Mucosa of rectum (tissue), 2 donors: ENCODE measurements around the gene RNF166.

Source experiments
- H3K27ac ChIP-seq, 2 donors: one replicate each; pipeline ENCODE4 v1.7.0; 2013; ENCODE audit warnings: inconsistent platforms in 2 of 2, low read depth in 2 of 2, low read length in 2 of 2
- H3K27me3 ChIP-seq, 2 donors: one replicate each; pipeline ENCODE4 v1.7.0; 2013; ENCODE audit warnings: low read length in 2 of 2; ENCODE audit not compliant: control insufficient read depth in 2 of 2, insufficient read depth in 2 of 2
- H3K36me3 ChIP-seq, 2 donors: one replicate each; pipeline ENCODE4 v1.7.0; 2013; ENCODE audit warnings: low read length in 2 of 2; ENCODE audit not compliant: control insufficient read depth in 2 of 2, insufficient read depth in 2 of 2
- H3K4me1 ChIP-seq, 2 donors: one replicate each; pipeline ENCODE4 v1.7.0; 2013; ENCODE audit warnings: low read length in 2 of 2, mild to moderate bottlenecking in 1 of 2; ENCODE audit not compliant: control insufficient read depth in 2 of 2, insufficient read depth in 2 of 2
- H3K4me3 ChIP-seq, 2 donors: one replicate each; pipeline ENCODE4 v1.7.0; 2013; ENCODE audit warnings: low read length in 2 of 2
- H3K9ac ChIP-seq, 2 donors: one replicate each; pipeline ENCODE4 v1.7.0; 2013; ENCODE audit warnings: low read length in 2 of 2, low read depth in 1 of 2, mild to moderate bottlenecking in 1 of 2
- H3K9me3 ChIP-seq, 2 donors: one replicate each; pipeline ENCODE4 v1.7.0; 2013; ENCODE audit warnings: low read length in 2 of 2; ENCODE audit not compliant: control insufficient read depth in 2 of 2
- donor health status: healthy.
- donor health status: Normal muscosa, but diverticular disease.

RNF166 gene

DNA sequence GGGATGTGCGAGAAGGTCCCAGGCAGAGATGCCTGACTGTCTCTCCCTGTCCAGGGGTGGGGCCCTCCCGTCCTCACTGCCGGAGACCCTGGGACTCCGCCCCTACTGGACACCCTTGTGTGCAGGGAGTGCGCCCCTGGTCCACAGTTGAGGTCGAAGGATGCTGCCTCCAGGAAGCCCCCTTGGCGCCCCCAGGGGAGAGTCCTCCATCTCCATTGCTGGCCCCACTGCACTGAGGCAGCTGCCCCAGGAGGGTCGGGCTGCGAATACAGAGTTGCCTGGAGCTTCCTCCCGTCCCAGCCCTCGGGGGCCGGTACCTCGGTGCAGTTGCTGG lies 26.7 kb upstream of the RNF166 start:
- peaks cover 25 to 33% of the 10 kb centered on the region in 2 donors for H3K36me3 ChIP-seq

DNA sequence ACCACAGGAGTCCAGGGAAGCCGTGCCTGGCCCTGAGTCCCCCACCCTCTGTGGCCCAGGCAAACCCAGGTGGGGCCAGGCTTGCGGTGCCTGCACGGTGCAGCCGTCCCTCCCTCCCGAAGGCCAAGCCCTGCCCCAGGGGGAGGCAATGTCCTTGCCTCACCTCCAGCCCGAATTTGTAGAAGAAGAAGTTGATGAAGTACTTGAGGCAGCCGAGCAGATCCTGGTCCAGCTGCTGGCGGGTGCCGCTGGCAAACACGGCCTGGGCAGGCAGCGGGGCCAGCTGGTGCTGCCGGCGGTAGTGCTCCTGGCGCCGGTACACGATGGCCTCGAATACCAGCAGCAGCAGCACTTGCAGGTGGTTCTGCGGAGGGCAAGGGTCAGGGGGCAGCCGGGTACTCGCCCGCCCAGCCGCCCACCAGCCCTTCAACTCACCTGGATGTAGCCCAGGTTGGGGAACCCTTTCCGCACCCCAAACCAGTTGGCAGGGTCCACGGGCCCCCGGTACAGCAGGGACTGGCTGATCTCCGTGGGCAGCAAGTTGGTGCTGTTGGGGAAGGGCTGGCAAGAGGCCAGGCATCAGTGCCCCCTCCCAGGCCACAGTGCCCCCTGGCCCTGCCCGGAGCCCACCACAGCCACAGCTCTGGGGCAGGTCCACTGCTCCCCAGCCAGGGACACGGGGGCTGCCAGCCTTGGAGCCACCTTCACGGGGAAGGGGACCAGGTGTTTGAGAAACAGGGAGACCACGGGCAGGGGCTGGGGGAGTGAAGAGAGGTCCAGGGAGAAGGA lies 26.2 kb upstream of the RNF166 start:
- H3K9me3 ChIP-seq, result no peaks in the 10 kb centered on the region
- no peaks in the 10 kb centered on the region for H3K27me3 ChIP-seq
- H3K36me3 ChIP-seq, result peaks cover 28 to 35% of the 10 kb centered on the region in 2 donors
- H3K4me1 ChIP-seq, result no peaks in the 10 kb centered on the region
- no peak overlapping the region for H3K9ac ChIP-seq
- no peak overlapping the region for H3K4me3 ChIP-seq
- no peak overlapping the region for H3K27ac ChIP-seq

More for the DNA sequence above, 26.7 kb upstream of the RNF166 start:
- Histone ChIP-seq H3K9ac (no peak overlapping the region), H3K27me3 (no peaks in the 10 kb centered on the region), H3K4me1 (no peaks in the 10 kb centered on the region), H3K9me3 (no peaks in the 10 kb centered on the region), H3K4me3 (no peak overlapping the region), H3K27ac (no peak overlapping the region)

DNA sequence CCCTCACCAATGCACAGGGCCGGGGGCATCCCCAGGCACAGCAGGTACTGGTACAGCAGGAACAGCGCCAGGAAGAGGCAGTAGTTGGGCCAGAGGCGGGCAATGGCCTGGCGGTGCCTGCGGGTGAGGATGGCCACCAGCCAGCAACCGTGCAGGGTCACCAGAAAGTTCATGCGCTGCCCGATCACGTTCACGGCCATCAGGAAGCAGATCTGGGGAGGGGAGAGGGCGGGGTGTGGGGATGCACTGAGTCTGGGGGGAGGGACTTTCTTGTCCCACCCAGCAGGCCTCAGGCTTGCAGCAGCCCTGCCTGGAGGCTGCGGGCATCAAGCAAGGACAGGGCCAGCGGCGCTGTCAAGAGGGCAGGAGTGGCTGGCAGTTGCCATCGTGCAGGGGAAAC lies 25.5 kb upstream of the RNF166 start:
- no peak overlapping the region for H3K27ac ChIP-seq
- no peaks in the 10 kb centered on the region for H3K27me3 ChIP-seq
- H3K4me1 ChIP-seq, result no peaks in the 10 kb centered on the region
- peaks cover 31 to 35% of the 10 kb centered on the region in 2 donors for H3K36me3 ChIP-seq
- no peak overlapping the region for H3K4me3 ChIP-seq
- H3K9me3 ChIP-seq, result no peaks in the 10 kb centered on the region
- H3K9ac ChIP-seq, result no peak overlapping the region

DNA sequence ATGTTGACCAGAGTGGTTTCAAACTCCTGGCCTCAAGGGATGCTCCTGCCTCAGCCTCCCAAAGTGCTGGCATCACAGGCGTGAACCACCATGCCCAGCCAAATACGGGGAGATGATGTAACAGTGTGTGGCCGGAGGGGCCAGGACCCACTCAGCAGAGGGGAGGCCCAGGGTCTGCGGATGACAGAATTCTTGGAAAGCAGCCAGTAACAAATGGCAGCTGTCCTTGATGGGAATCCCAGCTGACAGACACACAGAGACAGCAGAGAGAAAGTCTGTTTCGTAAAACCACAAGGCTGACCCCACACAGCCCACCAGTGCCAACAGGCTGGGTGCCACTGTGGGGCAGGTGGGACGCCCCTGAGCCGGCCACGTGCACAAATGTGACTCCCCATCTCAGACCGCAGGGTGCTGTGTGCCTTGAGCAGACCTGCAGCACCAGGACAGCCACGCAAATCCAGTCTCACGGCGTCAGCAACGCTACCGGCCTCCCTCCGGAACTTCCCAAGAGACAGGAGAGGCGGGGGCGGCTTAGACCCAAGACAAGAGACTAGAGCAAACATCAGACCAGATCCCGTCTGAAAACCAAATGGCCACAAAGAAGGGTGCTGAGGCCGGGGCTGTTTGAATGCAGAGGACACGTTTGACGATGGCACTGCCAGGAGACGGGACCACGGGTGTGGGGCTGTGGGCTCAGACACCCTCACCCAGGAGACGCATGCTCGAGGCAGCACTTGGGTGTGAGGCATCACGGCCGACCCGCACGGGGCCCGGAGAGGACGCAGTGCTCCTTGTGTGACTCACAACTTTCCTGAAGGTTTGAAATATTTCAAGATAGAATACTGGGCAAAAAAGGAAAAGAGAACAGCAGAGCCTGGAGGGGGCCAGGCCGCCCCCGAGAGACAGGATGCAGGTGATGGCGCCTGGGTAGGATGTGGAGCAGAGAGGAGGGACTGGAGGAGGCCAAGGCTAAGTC lies 24.7 kb upstream of the RNF166 start:
- Histone ChIP-seq H3K36me3 (peaks cover 36 to 38% of the 10 kb centered on the region in 2 donors), H3K9me3 (no peaks in the 10 kb centered on the region), H3K27ac (no peak overlapping the region), H3K27me3 (no peaks in the 10 kb centered on the region), H3K9ac (no peak overlapping the region), H3K4me3 (no peak overlapping the region), H3K4me1 (no peaks in the 10 kb centered on the region)

DNA sequence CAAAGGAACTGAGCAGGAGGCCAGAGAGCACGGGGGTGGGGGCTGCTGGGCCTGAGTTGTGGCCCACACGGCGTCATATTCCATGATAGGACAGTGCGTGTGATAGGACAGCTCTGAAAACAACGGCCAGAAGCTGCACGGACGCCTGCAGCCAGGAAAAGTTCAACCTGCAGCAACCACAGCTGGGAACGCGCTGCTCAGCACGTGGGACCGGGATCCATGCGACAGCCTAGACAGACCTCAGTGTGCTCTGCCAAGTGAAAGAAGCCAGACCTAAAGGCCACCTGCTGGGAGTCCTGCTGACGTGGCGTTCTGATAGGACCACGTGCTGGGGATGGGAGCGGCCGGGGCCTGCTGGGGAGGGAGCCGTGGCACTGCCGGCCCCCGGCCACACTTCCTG lies 21.7 kb upstream of the RNF166 start:
- Histone ChIP-seq H3K27ac (no peak overlapping the region), H3K4me3 (no peak overlapping the region), H3K9ac (no peak overlapping the region), H3K4me1 (no peaks in the 10 kb centered on the region), H3K27me3 (no peaks in the 10 kb centered on the region), H3K36me3 (peaks cover 26 to 33% of the 10 kb centered on the region in 2 donors), H3K9me3 (no peaks in the 10 kb centered on the region)

DNA sequence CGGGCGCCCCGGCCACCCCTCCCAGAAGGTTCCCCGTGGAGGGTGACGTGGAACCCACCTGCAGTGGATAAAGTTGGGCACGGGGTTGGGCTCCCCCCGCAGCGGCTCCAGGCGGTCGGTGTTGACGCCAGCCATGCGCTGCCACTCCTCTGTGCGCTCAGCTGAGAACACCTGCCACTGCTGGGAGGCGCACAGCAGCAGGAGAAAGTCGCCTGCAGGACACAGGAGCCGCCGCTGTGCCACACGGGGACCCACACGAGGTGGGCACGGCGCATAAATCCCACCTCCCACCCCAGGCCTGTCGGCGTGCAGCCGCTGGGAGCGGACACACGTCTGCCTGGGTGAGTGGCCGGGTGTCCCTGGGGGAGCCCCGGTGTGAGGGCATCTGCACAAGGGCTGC lies 20.8 kb upstream of the RNF166 start:
- Histone ChIP-seq H3K27ac (no peak overlapping the region), H3K27me3 (no peaks in the 10 kb centered on the region), H3K36me3 (peaks cover 34 to 40% of the 10 kb centered on the region in 2 donors), H3K4me1 (no peaks in the 10 kb centered on the region), H3K9ac (no peak overlapping the region), H3K4me3 (no peak overlapping the region), H3K9me3 (no peaks in the 10 kb centered on the region)

DNA sequence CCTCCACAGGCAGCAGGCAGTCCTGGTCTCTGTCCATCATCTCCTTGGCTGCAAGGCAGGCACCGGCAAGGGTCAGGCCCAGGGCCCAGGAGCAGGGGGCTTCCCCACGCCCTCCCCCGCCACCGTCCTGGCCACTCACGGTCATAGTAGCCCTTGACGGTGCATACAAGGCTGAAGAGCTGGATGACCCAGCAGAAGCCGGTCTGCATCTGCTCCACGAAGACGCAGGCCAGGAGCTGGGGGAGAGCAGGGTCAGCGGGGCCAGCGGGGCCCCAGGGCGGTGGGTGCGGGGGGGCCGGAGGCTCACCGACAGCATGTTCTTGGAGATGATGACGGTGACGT lies 20.2 kb upstream of the RNF166 start:
- Histone ChIP-seq H3K27ac (no peak overlapping the region), H3K36me3 (peaks cover 37 to 43% of the 10 kb centered on the region in 2 donors), H3K9me3 (no peaks in the 10 kb centered on the region), H3K27me3 (no peaks in the 10 kb centered on the region), H3K4me3 (no peak overlapping the region), H3K9ac (no peak overlapping the region), H3K4me1 (no peaks in the 10 kb centered on the region)

DNA sequence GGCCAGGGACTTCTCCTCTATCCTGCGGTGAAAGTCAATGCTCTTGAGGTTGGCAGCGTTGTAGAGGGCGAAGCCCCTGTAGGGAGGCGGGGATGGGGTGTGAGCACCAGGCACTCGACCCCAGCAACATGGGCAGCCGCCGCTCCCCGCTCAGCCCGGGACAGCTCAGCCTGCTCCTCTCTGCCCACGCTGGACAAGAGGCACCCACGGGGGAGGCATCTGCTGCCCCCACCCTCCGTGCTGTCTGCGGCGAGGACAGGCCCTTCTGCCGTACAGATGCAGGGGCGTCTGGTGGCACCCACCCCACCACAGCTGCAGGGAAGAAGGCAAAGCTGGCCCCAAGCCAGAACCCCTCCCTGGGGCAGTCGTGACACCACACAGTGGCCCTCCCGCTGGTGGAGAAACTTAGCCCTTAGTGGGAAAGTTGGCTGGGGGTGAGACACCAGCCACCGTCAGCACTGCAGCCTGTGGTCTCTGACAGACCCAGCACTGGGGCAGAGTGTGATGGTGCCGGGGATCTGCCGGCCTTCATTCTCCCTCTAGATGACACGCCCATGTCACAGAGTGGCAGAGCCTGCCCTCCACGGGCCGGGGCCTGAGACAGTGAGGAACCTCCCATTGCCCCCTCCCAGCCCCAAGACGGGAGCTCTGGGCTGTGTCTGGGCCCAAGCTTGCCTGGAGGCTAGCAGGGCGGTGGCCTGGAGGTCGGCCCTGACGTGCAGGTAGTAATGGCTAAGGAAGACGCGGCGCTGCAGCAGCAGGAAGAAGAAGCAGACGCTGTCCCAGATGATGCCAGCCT lies 19.6 kb upstream of the RNF166 start:
- peaks cover 42 to 45% of the 10 kb centered on the region in 2 donors for H3K36me3 ChIP-seq
- no peaks in the 10 kb centered on the region for H3K9me3 ChIP-seq
- no peak overlapping the region for H3K9ac ChIP-seq
- no peaks in the 10 kb centered on the region for H3K27me3 ChIP-seq
- no peak overlapping the region for H3K27ac ChIP-seq
- H3K4me3 ChIP-seq, result no peak overlapping the region
- H3K4me1 ChIP-seq, result no peaks in the 10 kb centered on the region

DNA sequence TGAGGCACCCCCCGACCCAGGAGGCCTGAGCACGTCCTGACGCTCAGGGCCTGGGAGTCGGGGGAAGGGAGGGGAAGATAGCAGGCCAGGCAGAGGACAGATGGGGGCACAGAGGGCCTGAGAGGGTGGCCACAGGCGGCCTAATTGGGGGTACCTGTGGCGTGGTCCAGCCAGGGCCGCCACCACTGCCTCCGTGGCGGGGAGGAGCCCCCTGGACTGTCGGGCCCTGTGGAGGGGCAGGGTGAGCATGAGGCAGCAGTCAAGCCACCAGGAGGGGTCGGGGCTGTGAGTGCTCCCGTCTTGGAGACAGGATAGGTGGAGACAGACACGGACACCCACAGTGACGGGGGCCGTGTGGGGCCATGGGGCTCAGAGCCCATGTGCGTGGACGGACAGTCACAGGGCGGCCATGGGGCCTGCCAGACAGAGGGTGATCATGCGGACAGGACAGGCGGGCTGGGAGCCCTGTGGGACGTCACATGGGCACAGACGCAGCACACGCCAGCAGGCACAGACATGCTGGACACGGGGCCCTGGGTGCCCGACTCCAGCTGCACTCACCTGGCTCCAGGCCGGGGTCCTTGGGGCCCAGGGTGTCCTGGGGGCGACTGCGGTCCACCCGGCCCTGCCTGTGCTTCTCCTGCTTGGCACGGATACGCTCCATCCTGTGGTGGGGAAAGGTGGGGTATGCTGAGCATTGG lies 18.8 kb upstream of the RNF166 start:
- Histone ChIP-seq H3K4me3 (no peak overlapping the region), H3K4me1 (no peaks in the 10 kb centered on the region), H3K27me3 (no peaks in the 10 kb centered on the region), H3K36me3 (peaks cover 43 to 45% of the 10 kb centered on the region in 2 donors), H3K9ac (no peak overlapping the region), H3K9me3 (no peaks in the 10 kb centered on the region), H3K27ac (no peak overlapping the region)
